Hepatocyte (in vitro differentiated cells): Measurements from ENCODE around the gene CRYGS. TPM values are rescaled to one million over a fixed set of nuclear protein-coding genes. Genes with fewer than 3 reads are reported as not detected.

ENCODE experiments used
- DNase-seq: peaks from one replicate; pipeline ENCODE4 v3.0.0-alpha.2; 2016; ENCODE audit warnings: low spot score
- H2AFZ ChIP-seq: fragments of 200-600 bp; sonication (generic); 2 replicates; pipeline ENCODE4 v1.6.0; 2016; ENCODE audit warnings: antibody characterized with exemption, mild to moderate bottlenecking
- H3K27ac ChIP-seq: fragments of 200-600 bp; sonication (generic); 2 replicates; pipeline ENCODE4 v1.5.1; 2016; ENCODE audit warnings: mild to moderate bottlenecking
- H3K27me3 ChIP-seq: fragments of 200-600 bp; sonication (generic); 2 replicates; pipeline ENCODE4 v1.6.1; 2016
- H3K36me3 ChIP-seq: fragments of 200-600 bp; sonication (generic); replicated peaks from 2 replicates; pipeline ENCODE4 v1.5.1; 2016; ENCODE audit warnings: low read depth; ENCODE audit not compliant: insufficient read depth
- H3K4me1 ChIP-seq: fragments of 200-600 bp; sonication (generic); 2 replicates; pipeline ENCODE4 v1.5.1; 2016; ENCODE audit warnings: mild to moderate bottlenecking, moderate library complexity; ENCODE audit not compliant: insufficient read depth
- H3K4me2 ChIP-seq: fragments of 200-600 bp; sonication (generic); 2 replicates; pipeline ENCODE4 v1.6.0; 2016
- H3K4me3 ChIP-seq: fragments of 200-600 bp; sonication (generic); 2 replicates; pipeline ENCODE4 v1.5.1; 2016; ENCODE audit warnings: mild to moderate bottlenecking
- H3K79me2 ChIP-seq: fragments of 200-600 bp; sonication (generic); 2 replicates; pipeline ENCODE4 v1.6.0; 2017; ENCODE audit warnings: mild to moderate bottlenecking
- H3K9me2 ChIP-seq: fragments of 200-600 bp; sonication (generic); replicated peaks from 2 replicates; pipeline ENCODE4 v1.6.0; 2017; ENCODE audit warnings: mild to moderate bottlenecking; ENCODE audit not compliant: insufficient read depth
- H3K9me3 ChIP-seq: fragments of 200-600 bp; sonication (generic); 2 replicates; pipeline ENCODE4 v1.5.1; 2016; ENCODE audit warnings: low read depth, mild to moderate bottlenecking
- H4K20me1 ChIP-seq: fragments of 200-600 bp; sonication (generic); 2 replicates; pipeline ENCODE4 v1.6.0; 2016; ENCODE audit warnings: mild to moderate bottlenecking; ENCODE audit not compliant: insufficient read depth, poor library complexity, severe bottlenecking
- EZH2 ChIP-seq: fragments of 200-600 bp; sonication (generic); IDR thresholded peaks from 2 replicates; pipeline ENCODE4 v1.6.1; 2016; ENCODE audit warnings: antibody characterized with exemption, mild to moderate bottlenecking, borderline replicate concordance
- EZH2phosphoT487 ChIP-seq: fragments of 200-600 bp; sonication (generic); IDR thresholded peaks from one replicate; pipeline ENCODE4 v1.6.1; 2018; ENCODE audit warnings: antibody characterized with exemption, mild to moderate bottlenecking, low read depth, moderate library complexity; ENCODE audit not compliant: unreplicated experiment, severe bottlenecking
- WGBS: methylation state at CpG from one replicate; pipeline ENCODE4 v1.1.6; 2016; ENCODE audit warnings: low lambda C conversion rate; ENCODE audit errors: missing lambda C conversion rate; 5-methylcytosine and 5-hydroxymethylcytosine counted together
- polyA plus RNA-seq: library from polyadenylated mRNA; unstranded; fragments of >200 nt; fragmentation: Nextera tagmentation; extraction: Ambion mirVana; gene quantifications from 2 replicates; pipeline ENCODE4 v1.2.1, GENCODE V29; 2016
- total RNA-seq: library from RNA; depleted of rRNA; stranded (reverse); fragments of >200 nt; gene quantifications from 2 replicates; pipeline ENCODE4 v1.2.3, GENCODE V29; 2014
- TF ChIP-seq, protein P1 (sequence below): fragments of 200-600 bp; sonication (generic); IDR thresholded peaks from 2 replicates; pipeline ENCODE4 v1.5.1; 2016; ENCODE audit warnings: antibody characterized with exemption, mild to moderate bottlenecking; ENCODE audit not compliant: poor library complexity

The CRYGS gene
- total and polyA plus RNA-seq, 2 experiments from 2014 or later, result 0.89 to 1.9 TPM

- no peaks in the 10 kb centered on the region for H3K9me2 ChIP-seq
- no peaks in the 10 kb centered on the region for H3K36me3 ChIP-seq
- no peak overlapping the region for H2AFZ ChIP-seq
- no peaks in the 10 kb centered on the region for H3K79me2 ChIP-seq
- DNase-seq, result no peak
- H4K20me1 ChIP-seq, result no peaks in the 10 kb centered on the region
- TF ChIP-seq EZH2phosphoT487 (no peak), EZH2 (no peak)
- TF ChIP-seq, protein P1, sequence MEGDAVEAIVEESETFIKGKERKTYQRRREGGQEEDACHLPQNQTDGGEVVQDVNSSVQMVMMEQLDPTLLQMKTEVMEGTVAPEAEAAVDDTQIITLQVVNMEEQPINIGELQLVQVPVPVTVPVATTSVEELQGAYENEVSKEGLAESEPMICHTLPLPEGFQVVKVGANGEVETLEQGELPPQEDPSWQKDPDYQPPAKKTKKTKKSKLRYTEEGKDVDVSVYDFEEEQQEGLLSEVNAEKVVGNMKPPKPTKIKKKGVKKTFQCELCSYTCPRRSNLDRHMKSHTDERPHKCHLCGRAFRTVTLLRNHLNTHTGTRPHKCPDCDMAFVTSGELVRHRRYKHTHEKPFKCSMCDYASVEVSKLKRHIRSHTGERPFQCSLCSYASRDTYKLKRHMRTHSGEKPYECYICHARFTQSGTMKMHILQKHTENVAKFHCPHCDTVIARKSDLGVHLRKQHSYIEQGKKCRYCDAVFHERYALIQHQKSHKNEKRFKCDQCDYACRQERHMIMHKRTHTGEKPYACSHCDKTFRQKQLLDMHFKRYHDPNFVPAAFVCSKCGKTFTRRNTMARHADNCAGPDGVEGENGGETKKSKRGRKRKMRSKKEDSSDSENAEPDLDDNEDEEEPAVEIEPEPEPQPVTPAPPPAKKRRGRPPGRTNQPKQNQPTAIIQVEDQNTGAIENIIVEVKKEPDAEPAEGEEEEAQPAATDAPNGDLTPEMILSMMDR, result no peak
- no peaks in the 10 kb centered on the region for H3K27me3 ChIP-seq
- H3K4me2 ChIP-seq, result no peak overlapping the region
- H3K4me1 ChIP-seq, result no peaks in the 10 kb centered on the region
- H3K9me3 ChIP-seq, result no peaks in the 10 kb centered on the region
- no peak overlapping the region for H3K27ac ChIP-seq
- H3K4me3 ChIP-seq, result no peak overlapping the region
These were observed 13.8 kb downstream of the CRYGS start for GRCh38 chr3:186530415-186530814.

GRCh38 chr3:186529201-186529999 lies 14.8 kb downstream of the CRYGS start:
- WGBS, result 83% methylated on average over 11 of the region's 11 CpGs
- no peak overlapping the region for H2AFZ ChIP-seq
- no peaks in the 10 kb centered on the region for H3K79me2 ChIP-seq
- H3K27ac ChIP-seq, result no peak overlapping the region
- no peak for TF ChIP-seq EZH2
- no peaks in the 10 kb centered on the region for H4K20me1 ChIP-seq
- H3K36me3 ChIP-seq, result no peaks in the 10 kb centered on the region
- DNase-seq, result no peak
- no peaks in the 10 kb centered on the region for H3K4me1 ChIP-seq
- H3K4me2 ChIP-seq, result no peak overlapping the region
- H3K9me3 ChIP-seq, result no peaks in the 10 kb centered on the region
- H3K4me3 ChIP-seq, result no peak overlapping the region
- no peaks in the 10 kb centered on the region for H3K27me3 ChIP-seq
- no peaks in the 10 kb centered on the region for H3K9me2 ChIP-seq

- no peaks in the 10 kb centered on the region for H3K27me3 ChIP-seq
- H2AFZ ChIP-seq, result no peak overlapping the region
- no peaks in the 10 kb centered on the region for H3K9me2 ChIP-seq
- 94% methylated on average over 6 of the region's 6 CpGs for WGBS
- no peak overlapping the region for H3K27ac ChIP-seq
- no peaks in the 10 kb centered on the region for H4K20me1 ChIP-seq
- H3K4me3 ChIP-seq, result no peak overlapping the region
- no peaks in the 10 kb centered on the region for H3K9me3 ChIP-seq
- TF ChIP-seq, protein P1, result no peak
- TF ChIP-seq EZH2, result no peak
- no peak for TF ChIP-seq EZH2phosphoT487
- DNase-seq, result no peak
- no peaks in the 10 kb centered on the region for H3K36me3 ChIP-seq
- no peaks in the 10 kb centered on the region for H3K4me1 ChIP-seq
- H3K4me2 ChIP-seq, result no peak overlapping the region
- no peaks in the 10 kb centered on the region for H3K79me2 ChIP-seq
These were observed 17.9 kb downstream of the CRYGS start for GRCh38 chr3:186526256-186526606.

GRCh38 chr3:186525369-186526255 lies 18.6 kb downstream of the CRYGS start:
- Histone ChIP-seq H3K4me1 (no peaks in the 10 kb centered on the region), H3K79me2 (no peaks in the 10 kb centered on the region), H3K27ac (no peak overlapping the region), H3K4me2 (no peak overlapping the region), H3K9me3 (no peaks in the 10 kb centered on the region), H2AFZ (no peak overlapping the region), H3K9me2 (no peaks in the 10 kb centered on the region), H3K4me3 (no peak overlapping the region), H3K27me3 (no peaks in the 10 kb centered on the region), H3K36me3 (no peaks in the 10 kb centered on the region), H4K20me1 (no peaks in the 10 kb centered on the region)
- no peak for DNase-seq
- TF ChIP-seq, protein P1, result no peak
- TF ChIP-seq EZH2phosphoT487, result no peak
- no peak for TF ChIP-seq EZH2
- 69% methylated on average over 9 of the region's 9 CpGs for WGBS
